Activated T-helper 2 cell treated with anti-CD3 and anti-CD28 coated beads, Interferon-gamma antibody, Interleukin-2, Interleukin-4, amounts not matched to agents 10 μg/mL and 5 μg/mL and 100 μg/mL, durations not matched to agents 14 hours and 24 hours and 36 hours (primary cell): ENCODE data around the gene SMIM41. TPM values are rescaled to one million over a fixed set of nuclear protein-coding genes. Genes with fewer than 3 reads are reported as not detected.

Source experiments
- DNase-seq: peaks from one replicate; pipeline ENCODE4 v3.0.0; 2021; ENCODE audit warnings: low spot score
- H3K27ac Mint-ChIP-seq: one replicate; pipeline ENCODE4 v1.8.0; 2021; ENCODE audit warnings: mixed read lengths
- H3K27me3 Mint-ChIP-seq: one replicate; pipeline ENCODE4 v1.8.0; 2021; ENCODE audit warnings: low read depth, mixed read lengths
- H3K36me3 Mint-ChIP-seq: one replicate; pipeline ENCODE4 v1.8.0; 2021; ENCODE audit warnings: low read depth, mixed read lengths
- H3K4me1 Mint-ChIP-seq: one replicate; pipeline ENCODE4 v1.8.0; 2021; ENCODE audit warnings: low read depth, mixed read lengths
- H3K4me3 Mint-ChIP-seq: one replicate; pipeline ENCODE4 v1.8.0; 2021; ENCODE audit warnings: low read depth, mild to moderate bottlenecking, moderate library complexity, mixed read lengths
- H3K9me3 Mint-ChIP-seq: one replicate; pipeline ENCODE4 v1.8.0; 2021; ENCODE audit warnings: mixed read lengths
- intact Hi-C: fragments of 100-400 bp; cut with micrococcal nuclease; formaldehyde crosslinking; loops from one replicate; pipeline ENCODE4 v1.15.1; 2023
- total RNA-seq: library from RNA; stranded (reverse); gene quantifications from 2 replicates; pipeline ENCODE4 v1.2.3, GENCODE V29; 2022

SMIM41 gene
- total RNA-seq, 1 donor from 2014 or later = 0.16 TPM

- Mint-ChIP-seq H3K9me3 (no peaks in the 10 kb centered on the region), H3K4me3 (peak overlapping the region; percentile 57), H3K4me1 (peaks cover 20% of the 10 kb centered on the region), H3K36me3 (peaks cover 80% of the 10 kb centered on the region), H3K27me3 (no peaks in the 10 kb centered on the region), H3K27ac (no peak overlapping the region)
- no peak for DNase-seq
- intact Hi-C loops = no loop called here
Observed at GRCh38 chr12:52054231-52054832, 25.2 kb upstream of the SMIM41 start.

GRCh38 chr12:52054833-52055730 is 24.4 kb upstream of the SMIM41 start:
- Mint-ChIP-seq H3K4me3 (peak overlapping the region; percentile 13), H3K27me3 (no peaks in the 10 kb centered on the region), H3K27ac (no peak overlapping the region), H3K4me1 (peaks cover 13% of the 10 kb centered on the region), H3K9me3 (no peaks in the 10 kb centered on the region), H3K36me3 (peaks cover 83% of the 10 kb centered on the region)
- intact Hi-C loops = no loop called here
- DNase-seq = no peak

- intact Hi-C loops = no loop called here
- Mint-ChIP-seq H3K36me3 (peaks cover 83% of the 10 kb centered on the region), H3K4me1 (peaks cover 7% of the 10 kb centered on the region), H3K9me3 (no peaks in the 10 kb centered on the region), H3K4me3 (peak overlapping the region; percentile 30), H3K27ac (no peak overlapping the region), H3K27me3 (no peaks in the 10 kb centered on the region)
- no peak for DNase-seq
Observed at GRCh38 chr12:52055731-52056711, 23.5 kb upstream of the SMIM41 start.

- intact Hi-C loops = no loop called here
- DNase-seq = no peak
- Mint-ChIP-seq H3K36me3 (peaks cover 75% of the 10 kb centered on the region), H3K4me3 (no peak overlapping the region), H3K27me3 (no peaks in the 10 kb centered on the region), H3K4me1 (peaks cover 6% of the 10 kb centered on the region), H3K27ac (no peak overlapping the region), H3K9me3 (no peaks in the 10 kb centered on the region)
Observed at GRCh38 chr12:52056801-52057637, 22.5 kb upstream of the SMIM41 start.

GRCh38 chr12:52057638-52058576 is 21.6 kb upstream of the SMIM41 start:
- Mint-ChIP-seq H3K36me3 (peaks cover 67% of the 10 kb centered on the region), H3K27me3 (no peaks in the 10 kb centered on the region), H3K4me1 (peaks cover 5% of the 10 kb centered on the region), H3K4me3 (no peak overlapping the region), H3K9me3 (no peaks in the 10 kb centered on the region), H3K27ac (no peak overlapping the region)
- DNase-seq = no peak
- intact Hi-C loops = no loop called here

- Mint-ChIP-seq H3K27me3 (no peaks in the 10 kb centered on the region), H3K4me3 (no peak overlapping the region), H3K4me1 (peaks cover 2% of the 10 kb centered on the region), H3K36me3 (peaks cover 58% of the 10 kb centered on the region), H3K9me3 (no peaks in the 10 kb centered on the region), H3K27ac (no peak overlapping the region)
- intact Hi-C loops = no loop called here
- DNase-seq = no peak
Observed at GRCh38 chr12:52058631-52059361, 20.7 kb upstream of the SMIM41 start.

GRCh38 chr12:52059582-52060497 is 19.7 kb upstream of the SMIM41 start:
- H3K4me1 Mint-ChIP-seq = peaks cover 2% of the 10 kb centered on the region
- H3K27me3 Mint-ChIP-seq = no peaks in the 10 kb centered on the region
- DNase-seq = no peak
- H3K9me3 Mint-ChIP-seq = no peaks in the 10 kb centered on the region
- intact Hi-C loops = no loop called here
- no peak overlapping the region for H3K4me3 Mint-ChIP-seq
- peaks cover 47% of the 10 kb centered on the region for H3K36me3 Mint-ChIP-seq
- H3K27ac Mint-ChIP-seq = no peak overlapping the region

- Mint-ChIP-seq H3K9me3 (no peaks in the 10 kb centered on the region), H3K4me1 (peaks cover 2% of the 10 kb centered on the region), H3K36me3 (peaks cover 40% of the 10 kb centered on the region), H3K27me3 (peaks cover 1% of the 10 kb centered on the region), H3K4me3 (no peak overlapping the region), H3K27ac (no peak overlapping the region)
- DNase-seq = no peak
- intact Hi-C loops = no loop called here
Observed at GRCh38 chr12:52060498-52061177, 18.9 kb upstream of the SMIM41 start.

GRCh38 chr12:52061470-52062166 is 17.9 kb upstream of the SMIM41 start:
- Mint-ChIP-seq H3K9me3 (no peaks in the 10 kb centered on the region), H3K27ac (no peak overlapping the region), H3K4me1 (peaks cover 5% of the 10 kb centered on the region), H3K27me3 (peaks cover 1% of the 10 kb centered on the region), H3K4me3 (no peak overlapping the region), H3K36me3 (peaks cover 32% of the 10 kb centered on the region)
- no peak for DNase-seq
- intact Hi-C loops = no loop called here
